ENCODE data around the gene TMEM217.

TMEM217 gene

GRCh38 chr6:37272834-37273566 lies 15.1 kb upstream of the TMEM217 start:
- no peak overlapping the region for H3K4me3 ChIP-seq (ENCODE audit: low read depth, low read length)
- no peak for TF ChIP-seq CTCF (IDR thresholded peaks at IDR 0.05; ENCODE audit: low read depth, low read length)
- no peak for DNase-seq (ENCODE audit: low read depth, low spot score)
- in situ Hi-C loops (cut with HindIII; ENCODE audit: low sequenced_read_pairs), result no loop called here

GRCh38 chr6:37269105-37269504 lies 11.2 kb upstream of the TMEM217 start:
- in situ Hi-C loops (cut with HindIII; ENCODE audit: low sequenced_read_pairs), result no loop called here
- no peak overlapping the region for H3K4me3 ChIP-seq (ENCODE audit: low read depth, low read length)
- DNase-seq (ENCODE audit: low read depth, low spot score), result no peak
- TF ChIP-seq CTCF (IDR thresholded peaks at IDR 0.05; ENCODE audit: low read depth, low read length), result no peak

GRCh38 chr6:37265860-37266259 lies 7.9 kb upstream of the TMEM217 start:
- no peak for TF ChIP-seq CTCF (IDR thresholded peaks at IDR 0.05; ENCODE audit: low read depth, low read length)
- DNase-seq (ENCODE audit: low read depth, low spot score), result no peak
- H3K4me3 ChIP-seq (ENCODE audit: low read depth, low read length), result no peak overlapping the region
- in situ Hi-C loops (cut with HindIII; ENCODE audit: low sequenced_read_pairs), result no loop called here

- in situ Hi-C loops (cut with HindIII; ENCODE audit: low sequenced_read_pairs), result no loop called here
- DNase-seq (ENCODE audit: low read depth, low spot score), result no peak
- H3K4me3 ChIP-seq (ENCODE audit: low read depth, low read length), result no peak overlapping the region
- TF ChIP-seq CTCF (IDR thresholded peaks at IDR 0.05; ENCODE audit: low read depth, low read length), result no peak
These were observed 7.1 kb upstream of the TMEM217 start for GRCh38 chr6:37265001-37265400.

GRCh38 chr6:37262446-37263026 lies 4.6 kb upstream of the TMEM217 start:
- no peak for DNase-seq (ENCODE audit: low read depth, low spot score)
- H3K4me3 ChIP-seq (ENCODE audit: low read depth, low read length), result no peak overlapping the region
- TF ChIP-seq CTCF (IDR thresholded peaks at IDR 0.05; ENCODE audit: low read depth, low read length), result no peak
- in situ Hi-C loops (cut with HindIII; ENCODE audit: low sequenced_read_pairs), result no loop called here

GRCh38 chr6:37261198-37261597 lies 3.3 kb upstream of the TMEM217 start:
- DNase-seq (ENCODE audit: low read depth, low spot score), result no peak
- TF ChIP-seq CTCF (IDR thresholded peaks at IDR 0.05; ENCODE audit: low read depth, low read length), result no peak
- in situ Hi-C loops (cut with HindIII; ENCODE audit: low sequenced_read_pairs), result no loop called here
- no peak overlapping the region for H3K4me3 ChIP-seq (ENCODE audit: low read depth, low read length)
